Immature natural killer cell (primary cell): Measurements from ENCODE around the gene MIPOL1. TPM values are rescaled to one million over a fixed set of nuclear protein-coding genes. Genes with fewer than 3 reads are reported as not detected.

ENCODE experiments used
- DNase-seq, 3 donors: peaks; one replicate each; pipeline ENCODE4 v3.0.0; 2022; ENCODE audit warnings: mixed read lengths in 1 of 3
- H3K27ac Mint-ChIP-seq, 6 donors: one replicate each; pipeline ENCODE4 v1.8.0; 2020; ENCODE audit warnings: mixed read lengths in 6 of 6, mild to moderate bottlenecking in 5 of 6, inconsistent platforms in 4 of 6, moderate library complexity in 3 of 6
- H3K27me3 Mint-ChIP-seq, 3 donors: one replicate each; pipeline ENCODE4 v1.8.0; 2020 to 2021; ENCODE audit warnings: low read depth in 3 of 3, mild to moderate bottlenecking in 3 of 3, mixed read lengths in 3 of 3, moderate library complexity in 3 of 3, inconsistent platforms in 1 of 3
- H3K36me3 Mint-ChIP-seq, 3 donors: one replicate each; pipeline ENCODE4 v1.8.0; 2020; ENCODE audit warnings: mixed read lengths in 3 of 3, inconsistent platforms in 2 of 3, mild to moderate bottlenecking in 2 of 3
- H3K4me1 Mint-ChIP-seq, 2 donors: one replicate each; pipeline ENCODE4 v1.8.0; 2020; ENCODE audit warnings: inconsistent platforms in 2 of 2, mild to moderate bottlenecking in 2 of 2, mixed read lengths in 2 of 2, moderate library complexity in 1 of 2
- H3K4me3 Mint-ChIP-seq, 5 donors: one replicate each; pipeline ENCODE4 v1.8.0; 2020; ENCODE audit warnings: mild to moderate bottlenecking in 5 of 5, mixed read lengths in 5 of 5, inconsistent platforms in 3 of 5, moderate library complexity in 3 of 5
- H3K9me3 Mint-ChIP-seq, 6 donors: one replicate each; pipeline ENCODE4 v1.8.0; 2020; ENCODE audit warnings: mild to moderate bottlenecking in 6 of 6, mixed read lengths in 6 of 6, inconsistent platforms in 4 of 6, moderate library complexity in 3 of 6
- polyA plus RNA-seq, 3 donors: library from polyadenylated mRNA; unstranded; fragments of 300-500 nt; fragmentation: Illumina TruSeq; gene quantifications; one replicate each; pipeline ENCODE4 v1.2.3, GENCODE V29; 2021

The MIPOL1 gene
- polyA plus RNA-seq, 3 donors from 2014 or later = not detected

- peaks cover 5 to 45% (median 16%) of the 10 kb centered on the region in 6 donors for H3K9me3 Mint-ChIP-seq
- no peak overlapping the region for H3K4me3 Mint-ChIP-seq
- peaks cover 0 to 1% (median 0%) of the 10 kb centered on the region in 3 donors for H3K27me3 Mint-ChIP-seq
- DNase-seq = no peak
- H3K36me3 Mint-ChIP-seq = no peaks in the 10 kb centered on the region
- no peaks in the 10 kb centered on the region for H3K4me1 Mint-ChIP-seq
- H3K27ac Mint-ChIP-seq = no peak overlapping the region
These were observed 295.9 kb downstream of the MIPOL1 start for GRCh38 chr14:37493606-37494005.

- Mint-ChIP-seq H3K36me3 (no peaks in the 10 kb centered on the region), H3K9me3 (peaks cover 4 to 27% (median 8%) of the 10 kb centered on the region in 6 donors), H3K27me3 (peaks cover 0 to 1% (median 0%) of the 10 kb centered on the region in 3 donors), H3K4me3 (no peak overlapping the region), H3K4me1 (no peaks in the 10 kb centered on the region), H3K27ac (no peak overlapping the region)
- DNase-seq = no peak
These were observed 299.7 kb downstream of the MIPOL1 start for GRCh38 chr14:37497422-37497821.

GRCh38 chr14:37501877-37502276, 304.1 kb downstream of the MIPOL1 start:
- Mint-ChIP-seq H3K36me3 (no peaks in the 10 kb centered on the region), H3K4me3 (no peak overlapping the region), H3K27ac (no peak overlapping the region), H3K9me3 (peaks cover 3 to 23% (median 14%) of the 10 kb centered on the region in 6 donors), H3K4me1 (no peaks in the 10 kb centered on the region), H3K27me3 (peaks cover 0 to 3% (median 2%) of the 10 kb centered on the region in 3 donors)
- no peak for DNase-seq

DNA sequence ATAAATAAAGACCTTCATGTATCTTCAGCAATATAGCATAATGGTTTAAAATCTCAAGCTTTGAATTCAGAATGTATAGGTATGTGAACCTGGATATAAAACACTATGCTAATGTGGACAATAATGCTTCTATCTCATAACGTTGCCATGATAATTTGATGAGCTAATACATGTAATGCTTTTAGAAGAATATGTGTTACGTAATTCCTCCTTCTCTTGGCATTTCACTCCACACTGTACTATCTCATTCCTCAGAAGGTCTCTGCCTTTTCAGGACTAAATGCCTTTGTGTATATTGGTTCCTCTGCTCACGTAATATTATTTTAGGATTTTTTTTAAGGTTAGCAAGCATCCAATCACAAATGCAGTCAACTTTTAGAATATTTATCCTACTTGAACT, 310.8 kb downstream of the MIPOL1 start:
- no peak overlapping the region for H3K27ac Mint-ChIP-seq
- no peak overlapping the region for H3K4me3 Mint-ChIP-seq
- H3K4me1 Mint-ChIP-seq = no peaks in the 10 kb centered on the region
- DNase-seq = no peak
- H3K27me3 Mint-ChIP-seq = peaks cover 0 to 2% (median 0%) of the 10 kb centered on the region in 3 donors
- H3K36me3 Mint-ChIP-seq = no peaks in the 10 kb centered on the region
- H3K9me3 Mint-ChIP-seq = peaks cover 4 to 16% (median 9%) of the 10 kb centered on the region in 6 donors

DNA sequence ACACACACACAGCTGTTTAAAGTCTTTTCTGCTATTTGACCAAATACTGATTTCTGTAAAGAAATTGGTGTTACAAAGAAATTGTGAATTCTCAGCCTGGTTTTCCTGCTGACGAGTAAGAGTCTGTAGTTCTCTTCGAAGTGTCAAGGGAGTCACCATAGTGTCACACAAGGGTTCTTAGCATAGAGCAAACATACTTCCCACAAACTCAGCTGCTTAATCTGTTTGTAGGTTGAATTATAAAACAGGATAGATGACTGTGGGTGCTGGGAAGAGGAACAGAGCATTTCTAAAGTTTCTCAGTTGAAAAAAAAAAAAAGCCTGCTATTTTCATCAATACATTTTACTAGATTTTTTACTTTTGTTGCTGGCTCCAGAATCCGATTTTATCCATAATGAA, 314.4 kb downstream of the MIPOL1 start:
- H3K27ac Mint-ChIP-seq = no peak overlapping the region
- peaks cover 4 to 18% (median 8%) of the 10 kb centered on the region in 6 donors for H3K9me3 Mint-ChIP-seq
- no peak for DNase-seq
- no peaks in the 10 kb centered on the region for H3K4me1 Mint-ChIP-seq
- no peaks in the 10 kb centered on the region for H3K36me3 Mint-ChIP-seq
- H3K27me3 Mint-ChIP-seq = peaks cover 0 to 2% (median 0%) of the 10 kb centered on the region in 3 donors
- H3K4me3 Mint-ChIP-seq = no peak overlapping the region

GRCh38 chr14:37515771-37516170, 318.0 kb downstream of the MIPOL1 start:
- H3K4me1 Mint-ChIP-seq = no peaks in the 10 kb centered on the region
- H3K4me3 Mint-ChIP-seq = no peak overlapping the region
- no peak overlapping the region for H3K27ac Mint-ChIP-seq
- no peaks in the 10 kb centered on the region for H3K36me3 Mint-ChIP-seq
- DNase-seq = no peak
- H3K9me3 Mint-ChIP-seq = peaks cover 0 to 15% (median 9%) of the 10 kb centered on the region in 6 donors
- H3K27me3 Mint-ChIP-seq = peaks cover 0 to 2% (median 0%) of the 10 kb centered on the region in 3 donors

DNA sequence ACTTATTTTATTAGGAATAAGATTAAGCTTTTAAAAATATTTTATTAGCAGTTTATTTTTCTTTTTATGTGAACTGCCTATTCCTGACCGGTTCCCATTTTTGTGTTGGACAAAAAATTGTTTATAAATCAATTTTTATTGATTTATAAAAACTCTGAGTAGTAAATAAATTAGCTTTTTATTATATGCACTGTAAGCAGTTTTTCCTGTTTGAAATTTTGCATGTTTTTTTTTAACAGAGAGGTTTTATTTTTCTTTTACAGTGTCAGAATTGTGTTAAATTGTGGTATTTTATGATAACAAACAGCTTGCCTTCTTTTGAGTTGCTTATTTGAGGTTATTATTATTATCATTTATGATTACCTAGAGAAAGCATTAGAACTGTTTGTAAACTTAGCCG, 329.3 kb downstream of the MIPOL1 start:
- H3K36me3 Mint-ChIP-seq = no peaks in the 10 kb centered on the region
- H3K9me3 Mint-ChIP-seq = peaks cover 2 to 31% (median 12%) of the 10 kb centered on the region in 6 donors
- DNase-seq = no peak
- H3K27me3 Mint-ChIP-seq = peaks cover 0 to 2% (median 0%) of the 10 kb centered on the region in 3 donors
- no peak overlapping the region for H3K27ac Mint-ChIP-seq
- H3K4me3 Mint-ChIP-seq = no peak overlapping the region
- no peaks in the 10 kb centered on the region for H3K4me1 Mint-ChIP-seq

- H3K4me1 Mint-ChIP-seq = no peaks in the 10 kb centered on the region
- DNase-seq = no peak
- H3K36me3 Mint-ChIP-seq = peaks cover 0 to 5% (median 0%) of the 10 kb centered on the region in 3 donors
- H3K27ac Mint-ChIP-seq = no peak overlapping the region
- no peak overlapping the region for H3K4me3 Mint-ChIP-seq
- H3K9me3 Mint-ChIP-seq = peaks cover 0 to 20% (median 8%) of the 10 kb centered on the region in 6 donors
- H3K27me3 Mint-ChIP-seq = no peaks in the 10 kb centered on the region
These were observed 342.3 kb downstream of the MIPOL1 start for GRCh38 chr14:37539992-37540391.

DNA sequence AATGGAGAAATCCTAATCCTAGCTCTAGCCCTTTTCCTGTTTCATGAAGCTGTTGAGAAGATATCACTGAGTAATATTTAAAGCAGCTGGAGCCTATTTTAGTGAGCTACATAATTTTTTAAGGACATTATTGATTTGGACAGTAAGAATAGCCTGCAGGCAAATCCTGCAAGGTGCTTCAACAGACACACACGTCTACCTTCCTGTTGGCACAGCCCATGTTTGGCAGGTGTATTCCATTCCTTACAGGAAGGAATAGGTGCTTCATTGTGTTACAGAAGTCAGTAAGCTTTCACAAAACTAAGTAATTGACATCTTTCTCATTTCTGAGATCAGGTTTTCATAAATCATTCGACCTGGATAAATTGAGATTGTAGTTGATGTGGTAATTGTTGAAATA, 346.7 kb downstream of the MIPOL1 start:
- H3K4me1 Mint-ChIP-seq = no peaks in the 10 kb centered on the region
- no peak overlapping the region for H3K4me3 Mint-ChIP-seq
- no peak for DNase-seq
- H3K9me3 Mint-ChIP-seq = peaks cover 0 to 19% (median 1%) of the 10 kb centered on the region in 6 donors
- H3K36me3 Mint-ChIP-seq = no peaks in the 10 kb centered on the region
- H3K27me3 Mint-ChIP-seq = no peaks in the 10 kb centered on the region
- no peak overlapping the region for H3K27ac Mint-ChIP-seq

DNA sequence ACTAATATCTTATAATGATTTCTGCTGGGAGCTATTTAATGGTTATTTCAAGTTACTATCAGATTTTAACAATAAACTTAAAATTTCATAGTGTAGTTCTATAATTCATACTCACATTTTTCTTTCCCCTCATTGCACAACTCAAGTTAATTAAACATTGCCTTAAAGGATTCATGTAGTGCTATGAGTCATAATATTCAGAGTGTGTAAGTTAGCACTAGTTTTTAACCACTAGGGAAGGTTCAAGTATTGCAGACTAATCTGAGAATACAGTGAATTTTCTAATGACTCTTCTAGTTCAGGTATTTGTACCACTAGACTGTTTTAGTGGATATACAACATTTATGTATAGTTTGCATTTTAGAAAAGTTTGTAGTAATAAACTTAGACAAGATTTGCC, 347.4 kb downstream of the MIPOL1 start:
- H3K4me1 Mint-ChIP-seq = no peaks in the 10 kb centered on the region
- no peak overlapping the region for H3K4me3 Mint-ChIP-seq
- H3K27me3 Mint-ChIP-seq = no peaks in the 10 kb centered on the region
- no peaks in the 10 kb centered on the region for H3K36me3 Mint-ChIP-seq
- DNase-seq = no peak
- H3K27ac Mint-ChIP-seq = no peak overlapping the region
- peaks cover 0 to 19% (median 1%) of the 10 kb centered on the region in 6 donors for H3K9me3 Mint-ChIP-seq

DNA sequence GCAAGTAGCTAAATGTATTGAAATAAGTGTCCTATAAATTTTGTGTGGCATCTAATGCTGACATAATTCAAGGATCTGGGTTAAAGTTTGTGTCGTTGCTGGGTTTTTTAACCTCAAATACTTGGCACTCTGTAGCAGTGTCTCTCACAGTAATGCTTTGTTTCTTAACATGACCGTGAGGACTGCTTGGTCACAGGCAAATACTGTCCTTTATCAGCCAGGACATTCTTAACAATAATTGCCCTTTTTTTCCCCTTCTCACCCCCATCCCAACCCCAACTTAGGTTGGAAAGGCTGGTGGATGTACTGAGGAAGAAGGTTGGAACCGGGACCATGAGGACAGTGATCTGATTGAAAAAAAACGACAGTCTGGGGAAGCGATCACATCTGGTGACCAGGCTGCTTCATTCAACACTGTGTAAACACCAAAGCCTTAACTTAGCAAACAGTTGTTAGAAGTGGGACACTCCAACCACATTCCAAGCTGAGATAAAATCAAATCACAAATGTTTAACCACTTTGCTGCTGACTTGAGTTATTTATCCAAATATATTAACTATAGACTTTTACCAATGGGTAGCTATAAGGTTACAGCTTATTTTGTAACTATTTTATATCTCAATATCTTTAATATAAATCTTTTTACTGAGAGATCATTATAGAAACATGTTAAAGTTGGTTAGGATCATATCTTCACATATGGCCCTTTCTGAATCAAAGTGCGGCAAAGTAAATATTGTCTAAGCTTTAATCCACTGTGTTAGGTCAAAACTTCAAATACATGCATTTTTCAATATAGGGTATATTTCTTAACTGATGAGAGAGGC, 349.1 kb downstream of the MIPOL1 start:
- H3K4me1 Mint-ChIP-seq = no peaks in the 10 kb centered on the region
- H3K9me3 Mint-ChIP-seq = peaks cover 0 to 19% (median 1%) of the 10 kb centered on the region in 6 donors
- DNase-seq = no peak
- H3K4me3 Mint-ChIP-seq = no peak overlapping the region
- no peaks in the 10 kb centered on the region for H3K36me3 Mint-ChIP-seq
- no peaks in the 10 kb centered on the region for H3K27me3 Mint-ChIP-seq
- no peak overlapping the region for H3K27ac Mint-ChIP-seq

DNA sequence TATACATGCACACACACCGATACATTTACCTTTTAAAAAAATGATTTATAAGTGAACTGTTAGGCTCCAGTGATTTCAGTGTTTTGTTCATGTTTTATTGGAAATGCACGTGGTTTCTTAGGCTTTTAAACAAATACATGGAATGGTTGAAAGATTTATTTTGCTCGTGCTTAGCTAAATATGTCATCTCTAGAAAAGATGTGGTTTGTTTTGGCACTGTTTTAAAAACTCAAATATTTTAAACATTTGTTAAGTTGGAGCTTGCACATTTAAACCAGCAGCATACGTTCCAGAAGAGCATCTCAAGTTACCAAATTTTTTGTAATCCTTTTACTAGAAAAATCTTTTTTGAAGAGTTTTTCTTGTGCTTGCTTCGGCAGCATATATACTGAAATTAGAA, 352.8 kb downstream of the MIPOL1 start:
- H3K27ac Mint-ChIP-seq = no peak overlapping the region
- peaks cover 0 to 5% (median 0%) of the 10 kb centered on the region in 3 donors for H3K36me3 Mint-ChIP-seq
- H3K9me3 Mint-ChIP-seq = peaks cover 3 to 29% (median 7%) of the 10 kb centered on the region in 6 donors
- H3K4me3 Mint-ChIP-seq = no peak overlapping the region
- no peaks in the 10 kb centered on the region for H3K27me3 Mint-ChIP-seq
- DNase-seq = no peak
- H3K4me1 Mint-ChIP-seq = no peaks in the 10 kb centered on the region

- no peak for DNase-seq
- H3K4me1 Mint-ChIP-seq = no peaks in the 10 kb centered on the region
- no peak overlapping the region for H3K27ac Mint-ChIP-seq
- H3K27me3 Mint-ChIP-seq = no peaks in the 10 kb centered on the region
- H3K4me3 Mint-ChIP-seq = no peak overlapping the region
- H3K36me3 Mint-ChIP-seq = peaks cover 0 to 5% (median 0%) of the 10 kb centered on the region in 3 donors
- peaks cover 3 to 25% (median 7%) of the 10 kb centered on the region in 6 donors for H3K9me3 Mint-ChIP-seq
These were observed 353.4 kb downstream of the MIPOL1 start for GRCh38 chr14:37551119-37551518.

- H3K9me3 Mint-ChIP-seq = peaks cover 9 to 51% (median 20%) of the 10 kb centered on the region in 6 donors
- no peaks in the 10 kb centered on the region for H3K4me1 Mint-ChIP-seq
- H3K27me3 Mint-ChIP-seq = peaks cover 0 to 1% (median 0%) of the 10 kb centered on the region in 3 donors
- no peak overlapping the region for H3K27ac Mint-ChIP-seq
- no peak for DNase-seq
- H3K4me3 Mint-ChIP-seq = no peak overlapping the region
- peaks cover 4 to 9% (median 4%) of the 10 kb centered on the region in 3 donors for H3K36me3 Mint-ChIP-seq
These were observed 356.3 kb downstream of the MIPOL1 start for GRCh38 chr14:37553935-37554550.
